AG09309 (cell line): ENCODE results near the gene PTPRM.

Experiments used
- DNase-seq: peaks from one replicate; pipeline ENCODE4 v3.0.0-alpha.2; 2010; ENCODE audit warnings: low read depth
- H3K4me3 ChIP-seq: 2 replicates; pipeline ENCODE4 v1.5.1; 2011; ENCODE audit warnings: mild to moderate bottlenecking, low read depth, low read length, moderate library complexity; ENCODE audit not compliant: control insufficient read depth
- TF ChIP-seq, protein P1 (sequence below): IDR thresholded peaks from 2 replicates; pipeline ENCODE4 v1.5.1; 2011; ENCODE audit warnings: mild to moderate bottlenecking, low read depth, low read length, inconsistent platforms; ENCODE audit not compliant: insufficient read depth, control insufficient read depth; ENCODE audit errors: missing control alignments

PTPRM gene

DNA sequence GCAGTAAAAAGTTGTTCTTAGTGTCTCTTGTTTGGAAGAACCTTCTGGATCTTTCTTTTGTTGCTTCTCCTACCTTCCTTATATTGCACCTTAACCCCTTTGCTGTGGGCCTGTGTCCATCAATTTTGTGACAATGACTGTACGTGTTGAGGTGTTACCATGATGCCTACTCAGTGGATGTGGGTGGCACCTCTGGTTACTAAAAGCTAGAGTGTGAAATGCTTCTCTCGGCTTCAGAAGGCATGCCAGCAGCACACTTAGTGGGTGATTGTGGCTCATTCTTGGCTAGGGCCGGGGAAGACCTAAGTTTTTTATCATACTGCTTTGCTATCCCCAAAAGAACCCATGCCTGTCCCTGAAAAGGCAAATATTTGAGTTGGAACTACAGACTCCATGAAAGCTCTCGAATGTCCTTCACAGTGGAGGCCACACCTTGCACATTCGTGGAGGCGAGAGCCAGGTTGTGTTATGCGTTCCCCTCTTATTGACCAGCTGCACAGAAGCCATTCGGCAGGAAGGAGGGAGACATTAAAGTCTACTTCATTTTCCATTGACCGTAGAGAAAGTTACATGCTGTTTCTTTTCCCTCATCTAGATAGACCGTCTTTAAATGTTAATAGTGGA, 528.9 kb downstream of the PTPRM start:
- no peak for DNase-seq
- TF ChIP-seq, protein P1, sequence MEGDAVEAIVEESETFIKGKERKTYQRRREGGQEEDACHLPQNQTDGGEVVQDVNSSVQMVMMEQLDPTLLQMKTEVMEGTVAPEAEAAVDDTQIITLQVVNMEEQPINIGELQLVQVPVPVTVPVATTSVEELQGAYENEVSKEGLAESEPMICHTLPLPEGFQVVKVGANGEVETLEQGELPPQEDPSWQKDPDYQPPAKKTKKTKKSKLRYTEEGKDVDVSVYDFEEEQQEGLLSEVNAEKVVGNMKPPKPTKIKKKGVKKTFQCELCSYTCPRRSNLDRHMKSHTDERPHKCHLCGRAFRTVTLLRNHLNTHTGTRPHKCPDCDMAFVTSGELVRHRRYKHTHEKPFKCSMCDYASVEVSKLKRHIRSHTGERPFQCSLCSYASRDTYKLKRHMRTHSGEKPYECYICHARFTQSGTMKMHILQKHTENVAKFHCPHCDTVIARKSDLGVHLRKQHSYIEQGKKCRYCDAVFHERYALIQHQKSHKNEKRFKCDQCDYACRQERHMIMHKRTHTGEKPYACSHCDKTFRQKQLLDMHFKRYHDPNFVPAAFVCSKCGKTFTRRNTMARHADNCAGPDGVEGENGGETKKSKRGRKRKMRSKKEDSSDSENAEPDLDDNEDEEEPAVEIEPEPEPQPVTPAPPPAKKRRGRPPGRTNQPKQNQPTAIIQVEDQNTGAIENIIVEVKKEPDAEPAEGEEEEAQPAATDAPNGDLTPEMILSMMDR: no peak
- no peak overlapping the region for H3K4me3 ChIP-seq

- TF ChIP-seq, protein P1: no peak
- H3K4me3 ChIP-seq: no peak overlapping the region
- no peak for DNase-seq
Observed at GRCh38 chr18:8097399-8097798, 530.3 kb downstream of the PTPRM start.

- TF ChIP-seq, protein P1: no peak
- no peak for DNase-seq
- H3K4me3 ChIP-seq: no peak overlapping the region
Observed at GRCh38 chr18:8097927-8098326, 530.8 kb downstream of the PTPRM start.

DNA sequence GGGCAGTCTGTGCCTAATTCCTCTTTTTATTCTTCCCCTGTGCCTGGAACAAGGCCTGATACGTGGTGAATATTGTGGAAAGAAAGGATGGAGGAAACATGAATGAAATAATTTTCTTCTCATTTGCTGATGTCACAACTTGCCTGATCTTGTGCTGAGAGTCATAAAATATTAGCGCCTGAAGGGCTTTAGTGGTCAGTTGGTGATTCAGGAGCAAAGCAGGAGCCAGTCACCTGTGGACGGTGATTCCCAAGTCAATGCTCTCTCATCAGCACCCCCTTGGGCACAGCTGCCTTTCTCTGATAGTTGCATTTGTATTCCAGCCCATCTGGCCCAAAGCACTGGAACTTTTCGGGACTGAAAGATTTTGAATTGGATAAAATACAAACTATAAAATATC, 539.5 kb downstream of the PTPRM start:
- TF ChIP-seq, protein P1: no peak
- H3K4me3 ChIP-seq: no peak overlapping the region
- DNase-seq: no peak

- TF ChIP-seq, protein P1: no peak
- H3K4me3 ChIP-seq: no peak overlapping the region
- DNase-seq: no peak
Observed at GRCh38 chr18:8107426-8107825, 540.3 kb downstream of the PTPRM start.

DNA sequence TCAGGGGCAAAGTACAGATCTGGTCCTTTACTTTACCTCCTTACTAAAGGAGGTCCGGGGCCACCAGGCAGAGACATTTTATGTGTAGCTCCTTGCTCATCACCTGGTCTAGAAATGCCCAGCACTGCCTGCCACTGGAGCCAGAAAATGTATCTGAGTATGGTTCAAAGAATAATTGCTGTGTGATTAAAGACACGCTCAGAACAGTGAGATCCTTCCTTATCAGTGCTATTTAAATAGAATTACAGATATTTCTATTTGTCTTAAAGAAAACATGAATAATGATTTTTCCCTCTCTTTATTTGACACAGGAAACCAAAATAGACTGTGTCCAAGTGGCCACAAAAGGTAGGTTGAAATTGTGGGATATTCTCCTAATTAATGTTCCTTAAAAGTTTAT, 547.4 kb downstream of the PTPRM start:
- no peak overlapping the region for H3K4me3 ChIP-seq
- no peak for DNase-seq
- TF ChIP-seq, protein P1: no peak
